ENCODE data around the gene ANKRD12. TPM values are rescaled to one million over a fixed set of nuclear protein-coding genes. Genes with fewer than 3 reads are reported as not detected.

Gene ANKRD12
- total and polyA plus RNA-seq, 12 donors: 14.1 to 91.2 (median 36.5) TPM

GRCh38 chr18:9094307-9095226 is 42.0 kb upstream of the ANKRD12 start:
- Histone ChIP-seq H3K4me1 (replicated peaks in 1 of 2) (peaks cover 0 to 8% of the 10 kb centered on the region in 2 donors), H3K27ac (no peak overlapping the region), H3K36me3 (replicated peaks in 1 of 2) (no peaks in the 10 kb centered on the region), H3K27me3 (no peaks in the 10 kb centered on the region), H3K4me3 (no peak overlapping the region), H3K9me3 (replicated peaks in 1 of 3) (no peaks in the 10 kb centered on the region)
- TF ChIP-seq CTCF (IDR thresholded peaks at IDR 0.05) (no peak), POLR2A (IDR thresholded peaks at IDR 0.05) (no peak)
- DNase-seq: no peak
- intact Hi-C loops (cut with DNase I): no loop called here
- WGBS, 4 donors: 69 to 78% (median 72%) methylated on average over 7 of the region's 7 CpGs

- no peak for TF ChIP-seq CTCF (IDR thresholded peaks at IDR 0.05)
- TF ChIP-seq POLR2A (IDR thresholded peaks at IDR 0.05): no peak
- H3K4me1 ChIP-seq (replicated peaks in 1 of 2): peaks cover 0 to 8% of the 10 kb centered on the region in 2 donors
- H3K36me3 ChIP-seq (replicated peaks in 1 of 2): no peaks in the 10 kb centered on the region
- intact Hi-C loops (cut with DNase I): no loop called here
- no peak overlapping the region for H3K27ac ChIP-seq
- no peaks in the 10 kb centered on the region for H3K27me3 ChIP-seq
- WGBS, 4 donors: 55 to 73% (median 56%) methylated on average over 9 of the region's 9 CpGs
- no peaks in the 10 kb centered on the region for H3K9me3 ChIP-seq (replicated peaks in 1 of 3)
- H3K4me3 ChIP-seq: no peak overlapping the region
- no peak for DNase-seq
These were observed 41.1 kb upstream of the ANKRD12 start for GRCh38 chr18:9095297-9096006.

GRCh38 chr18:9096007-9096371 is 40.6 kb upstream of the ANKRD12 start:
- H3K27me3 ChIP-seq: no peaks in the 10 kb centered on the region
- H3K27ac ChIP-seq: no peak overlapping the region
- no peak for DNase-seq
- H3K9me3 ChIP-seq (replicated peaks in 1 of 3): no peaks in the 10 kb centered on the region
- 72 to 82% (median 77%) methylated on average over 3 of the region's 3 CpGs for WGBS, 4 donors
- peaks cover 0 to 8% of the 10 kb centered on the region in 2 donors for H3K4me1 ChIP-seq (replicated peaks in 1 of 2)
- no peak for TF ChIP-seq CTCF (IDR thresholded peaks at IDR 0.05)
- no peak for TF ChIP-seq POLR2A (IDR thresholded peaks at IDR 0.05)
- intact Hi-C loops (cut with DNase I): no loop called here
- H3K4me3 ChIP-seq: no peak overlapping the region
- H3K36me3 ChIP-seq (replicated peaks in 1 of 2): no peaks in the 10 kb centered on the region

GRCh38 chr18:9096685-9097084 is 39.9 kb upstream of the ANKRD12 start:
- Histone ChIP-seq H3K4me3 (no peak overlapping the region), H3K27ac (no peak overlapping the region), H3K4me1 (replicated peaks in 1 of 2) (peaks cover 0 to 13% of the 10 kb centered on the region in 2 donors), H3K36me3 (replicated peaks in 1 of 2) (no peaks in the 10 kb centered on the region), H3K27me3 (no peaks in the 10 kb centered on the region), H3K9me3 (replicated peaks in 1 of 3) (no peaks in the 10 kb centered on the region)
- TF ChIP-seq POLR2A (IDR thresholded peaks at IDR 0.05) (no peak), CTCF (IDR thresholded peaks at IDR 0.05) (no peak)
- 72 to 81% (median 75%) methylated on average over 2 of the region's 2 CpGs for WGBS, 4 donors
- intact Hi-C loops (cut with DNase I): no loop called here
- no peak for DNase-seq
